PC-9 (cell line): ENCODE measurements around the gene TMEM139. TPM values are rescaled to one million over a fixed set of nuclear protein-coding genes. Genes with fewer than 3 reads are reported as not detected.

ENCODE experiments used
- BruUV-seq: library from RNA; stranded (reverse); fragments of 400-500 nt; replicated peaks from 2 replicates; lab custom pipeline; 2021; lab: Mats Ljungman, UMichigan
- CTCF ChIA-PET: fragments of 300-600 bp; sonication (Branson Sonifier 250); formaldehyde crosslinking; loops from one replicate; lab custom pipeline; 2022; ENCODE audit warnings: antibody characterized with exemption; lab: Charles Lee
- POLR2A ChIA-PET: fragments of 300-600 bp; sonication (Branson Sonifier 250); formaldehyde crosslinking; loops from one replicate; lab custom pipeline; 2022; ENCODE audit warnings: antibody characterized with exemption; ENCODE audit not compliant: unreplicated experiment; lab: Charles Lee
- DNase-seq, 2 experiments: peaks; one replicate each; pipeline versions ENCODE4 v3.0.0 to v3.0.0-alpha.2; 2015 to 2022; ENCODE audit warnings: mixed read lengths in 1 of 2
- H2AFZ ChIP-seq: fragments of 200-600 bp; sonication (generic); 2 replicates; pipeline ENCODE4 v1.8.1; 2017; ENCODE audit warnings: antibody characterized with exemption
- H3F3A ChIP-seq: fragments of 200-600 bp; sonication (generic); 2 replicates; pipeline ENCODE4 v1.8.1; 2017; ENCODE audit warnings: antibody characterized with exemption, mild to moderate bottlenecking, low read depth; ENCODE audit not compliant: insufficient read depth
- H3K27ac ChIP-seq: fragments of 200-600 bp; sonication (generic); 2 replicates; pipeline ENCODE4 v1.6.1; 2016; ENCODE audit warnings: mixed run types
- H3K27me3 ChIP-seq: fragments of 200-600 bp; sonication (generic); 2 replicates; pipeline ENCODE4 v1.6.1; 2016; ENCODE audit warnings: low read depth, mixed run types; ENCODE audit not compliant: insufficient read depth
- H3K36me3 ChIP-seq: fragments of 200-600 bp; sonication (generic); 2 replicates; pipeline ENCODE4 v1.6.1; 2016; ENCODE audit warnings: low read depth, mixed run types
- H3K4me1 ChIP-seq: fragments of 200-600 bp; sonication (generic); replicated peaks from 2 replicates; pipeline ENCODE4 v1.6.1; 2016; ENCODE audit warnings: mixed run types; ENCODE audit not compliant: insufficient read depth
- H3K4me2 ChIP-seq: fragments of 200-600 bp; sonication (generic); 2 replicates; pipeline ENCODE4 v1.6.1; 2017; ENCODE audit warnings: mixed run types
- H3K4me3 ChIP-seq: fragments of 200-600 bp; sonication (generic); 2 replicates; pipeline ENCODE4 v1.6.1; 2016; ENCODE audit warnings: mixed run types
- H3K79me2 ChIP-seq: fragments of 200-600 bp; sonication (generic); 2 replicates; pipeline ENCODE4 v1.6.1; 2017; ENCODE audit warnings: low read depth, mixed run types
- H3K9me2 ChIP-seq: fragments of 200-600 bp; sonication (generic); 2 replicates; pipeline ENCODE4 v1.8.1; 2017; ENCODE audit warnings: mild to moderate bottlenecking; ENCODE audit not compliant: insufficient read depth
- H3K9me3 ChIP-seq: fragments of 200-600 bp; sonication (generic); 2 replicates; pipeline ENCODE4 v1.8.1; 2016; ENCODE audit warnings: low read depth; ENCODE audit not compliant: insufficient read depth
- H4K20me1 ChIP-seq: fragments of 200-600 bp; sonication (generic); 2 replicates; pipeline ENCODE4 v1.8.1; 2017; ENCODE audit not compliant: insufficient read depth
- EZH2 ChIP-seq: fragments of 200-600 bp; sonication (generic); IDR thresholded peaks from 2 replicates; pipeline ENCODE4 v1.8.0; 2017; ENCODE audit warnings: antibody characterized with exemption, low read depth
- intact Hi-C: fragments of 100-400 bp; cut with micrococcal nuclease; formaldehyde crosslinking; loops from one replicate; pipeline ENCODE4 v1.10.0; 2022; ENCODE audit not compliant: unreplicated experiment
- total RNA-seq: library from RNA; stranded (reverse); gene quantifications from 2 replicates; pipeline ENCODE4 v1.2.3, GENCODE V29; 2021
- TF ChIP-seq, protein P1 (sequence below): fragments of 200-600 bp; sonication (generic); conservative IDR thresholded peaks from 2 replicates; pipeline ENCODE4 v1.6.1; 2017; ENCODE audit warnings: mixed run types, antibody characterized with exemption, mild to moderate bottlenecking, moderate library complexity

Gene TMEM139
- total RNA-seq, 1 experiment from 2014 or later: 131 TPM

DNA sequence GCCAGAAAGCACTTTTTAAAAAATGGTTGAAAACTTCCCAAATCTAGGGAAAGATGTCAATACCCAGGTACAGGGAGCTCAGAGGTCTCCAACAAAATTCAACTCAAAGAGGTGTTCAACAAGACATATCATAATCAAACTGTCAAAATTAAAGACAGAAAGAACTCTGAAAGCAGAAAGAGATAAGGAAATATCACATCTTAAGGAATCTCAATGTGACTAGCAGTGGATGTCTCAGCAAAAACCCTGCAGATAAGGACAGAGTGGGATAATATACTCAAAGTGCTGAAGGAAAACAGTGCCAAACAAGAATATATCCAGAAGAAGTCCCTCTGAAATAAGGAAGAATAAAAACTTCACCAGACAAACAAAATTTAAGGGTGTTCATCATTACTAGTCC, 34.6 kb upstream of the TMEM139 start:
- Histone ChIP-seq H3K27ac (peak overlapping the region; percentile 95), H3K79me2 (no peaks in the 10 kb centered on the region), H3K9me2 (no peaks in the 10 kb centered on the region), H3K9me3 (peaks cover 3% of the 10 kb centered on the region; the same call in 1 of the 2 replicates), H3F3A (peaks cover 44% of the 10 kb centered on the region), H3K36me3 (no peaks in the 10 kb centered on the region), H4K20me1 (no peaks in the 10 kb centered on the region), H2AFZ (no peak overlapping the region), H3K4me2 (peak overlapping the region; percentile 83), H3K4me3 (no peak overlapping the region), H3K27me3 (no peaks in the 10 kb centered on the region), H3K4me1 (peaks cover 63% of the 10 kb centered on the region)
- intact Hi-C loops: no loop called here
- CTCF ChIA-PET: interaction anchor here (0.9 kb wide), 1 partner anchor 10 kb away, joined by 3 read pairs; no protein-coding TSS in a partner anchor
- no TSS peak for BruUV-seq
- no peak for DNase-seq
- TF ChIP-seq EZH2: no peak
- TF ChIP-seq, protein P1, sequence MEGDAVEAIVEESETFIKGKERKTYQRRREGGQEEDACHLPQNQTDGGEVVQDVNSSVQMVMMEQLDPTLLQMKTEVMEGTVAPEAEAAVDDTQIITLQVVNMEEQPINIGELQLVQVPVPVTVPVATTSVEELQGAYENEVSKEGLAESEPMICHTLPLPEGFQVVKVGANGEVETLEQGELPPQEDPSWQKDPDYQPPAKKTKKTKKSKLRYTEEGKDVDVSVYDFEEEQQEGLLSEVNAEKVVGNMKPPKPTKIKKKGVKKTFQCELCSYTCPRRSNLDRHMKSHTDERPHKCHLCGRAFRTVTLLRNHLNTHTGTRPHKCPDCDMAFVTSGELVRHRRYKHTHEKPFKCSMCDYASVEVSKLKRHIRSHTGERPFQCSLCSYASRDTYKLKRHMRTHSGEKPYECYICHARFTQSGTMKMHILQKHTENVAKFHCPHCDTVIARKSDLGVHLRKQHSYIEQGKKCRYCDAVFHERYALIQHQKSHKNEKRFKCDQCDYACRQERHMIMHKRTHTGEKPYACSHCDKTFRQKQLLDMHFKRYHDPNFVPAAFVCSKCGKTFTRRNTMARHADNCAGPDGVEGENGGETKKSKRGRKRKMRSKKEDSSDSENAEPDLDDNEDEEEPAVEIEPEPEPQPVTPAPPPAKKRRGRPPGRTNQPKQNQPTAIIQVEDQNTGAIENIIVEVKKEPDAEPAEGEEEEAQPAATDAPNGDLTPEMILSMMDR: no peak
- POLR2A ChIA-PET: no interaction called here

DNA sequence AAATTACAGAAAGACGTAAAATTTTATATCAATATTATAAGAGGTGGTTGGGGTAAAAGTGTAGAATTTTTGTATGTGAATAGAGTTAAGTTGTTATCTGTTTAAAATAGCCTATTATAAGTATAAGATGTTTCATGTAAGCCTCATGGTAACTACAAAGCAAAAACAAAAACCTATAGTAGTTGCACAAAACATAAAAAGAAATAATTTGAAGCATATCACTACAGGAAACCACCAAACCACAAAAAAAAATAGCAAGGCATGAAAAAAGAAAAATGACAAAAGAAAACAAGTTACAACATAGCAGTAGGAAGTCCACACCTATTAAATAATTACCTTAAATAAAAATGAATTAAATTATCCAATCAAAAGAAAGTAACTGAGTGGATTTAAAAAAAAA, 33.9 kb upstream of the TMEM139 start:
- H2AFZ ChIP-seq: no peak overlapping the region
- peak overlapping the region; percentile 95; the same call in 1 of the 2 replicates for H3K27ac ChIP-seq
- intact Hi-C loops: no loop called here
- peaks cover 56% of the 10 kb centered on the region for H3K4me1 ChIP-seq
- DNase-seq: no peak
- H3K9me2 ChIP-seq: no peaks in the 10 kb centered on the region
- H3K79me2 ChIP-seq: no peaks in the 10 kb centered on the region
- POLR2A ChIA-PET: no interaction called here
- H3K4me2 ChIP-seq: peak overlapping the region; percentile 83
- H3K4me3 ChIP-seq: no peak overlapping the region
- CTCF ChIA-PET: interaction anchor here (0.9 kb wide), 1 partner anchor 11 kb away, joined by 3 read pairs; no protein-coding TSS in a partner anchor
- no peaks in the 10 kb centered on the region for H4K20me1 ChIP-seq
- peaks cover 3% of the 10 kb centered on the region; the same call in 1 of the 2 replicates for H3K9me3 ChIP-seq
- no peaks in the 10 kb centered on the region for H3K27me3 ChIP-seq
- no peaks in the 10 kb centered on the region for H3K36me3 ChIP-seq
- H3F3A ChIP-seq: peaks cover 45% of the 10 kb centered on the region
- TF ChIP-seq EZH2: no peak
- TF ChIP-seq, protein P1: no peak
- BruUV-seq: no TSS peak

DNA sequence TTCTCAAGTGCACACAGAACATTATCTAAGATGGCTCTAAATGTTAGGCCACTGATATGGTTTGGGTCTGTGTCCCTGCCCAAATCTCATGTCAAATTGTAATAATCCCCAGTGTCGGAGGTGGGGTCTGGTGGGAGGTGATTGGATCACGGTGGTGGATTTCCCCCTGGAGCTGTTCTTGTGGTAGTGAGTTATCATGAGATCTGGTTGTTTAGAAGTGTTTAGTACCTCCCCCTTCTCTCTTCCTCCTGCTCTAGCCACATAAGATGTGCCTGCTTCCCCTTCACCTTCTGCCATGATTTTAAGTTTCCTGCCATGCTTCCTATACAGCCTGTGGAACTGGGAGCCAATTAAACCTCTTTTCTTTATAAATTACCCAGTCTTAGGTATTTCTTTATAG, 32.8 kb upstream of the TMEM139 start:
- peaks cover 3% of the 10 kb centered on the region; the same call in 1 of the 2 replicates for H3K9me3 ChIP-seq
- no peak for TF ChIP-seq EZH2
- TF ChIP-seq, protein P1: no peak
- no peaks in the 10 kb centered on the region for H3K36me3 ChIP-seq
- peaks cover 41% of the 10 kb centered on the region for H3F3A ChIP-seq
- no peaks in the 10 kb centered on the region for H3K9me2 ChIP-seq
- H3K4me2 ChIP-seq: no peak overlapping the region
- H4K20me1 ChIP-seq: no peaks in the 10 kb centered on the region
- DNase-seq: no peak
- ChIA-PET POLR2A (no interaction called here), CTCF (interaction anchor here (0.8 kb wide), 1 partner anchor 743 kb away, joined by 13 read pairs; no protein-coding TSS in a partner anchor)
- H2AFZ ChIP-seq: no peak overlapping the region
- no peak overlapping the region for H3K4me3 ChIP-seq
- H3K79me2 ChIP-seq: no peaks in the 10 kb centered on the region
- intact Hi-C loops: no loop called here
- H3K4me1 ChIP-seq: peaks cover 44% of the 10 kb centered on the region
- H3K27me3 ChIP-seq: no peaks in the 10 kb centered on the region
- no peak overlapping the region for H3K27ac ChIP-seq
- no TSS peak for BruUV-seq
